Measurements from ENCODE around the gene POU3F1. TPM values are rescaled to one million over a fixed set of nuclear protein-coding genes. Genes with fewer than 3 reads are reported as not detected.

The POU3F1 gene
- total RNA-seq, 1 donor: 0.10 TPM

GRCh38 chr1:38062361-38063288, 16.0 kb upstream of the POU3F1 start:
- Histone ChIP-seq H3K4me1 (ENCODE audit: insufficient read depth, low read length) (no peaks in the 10 kb centered on the region), H3K27me3 (ENCODE audit: insufficient read depth, low read length) (no peaks in the 10 kb centered on the region), H3K9me3 (ENCODE audit: low read depth, low read length) (no peaks in the 10 kb centered on the region), H3K4me3 (ENCODE audit: low read length) (no peak overlapping the region)

- Histone ChIP-seq H3K4me1 (ENCODE audit: insufficient read depth, low read length) (no peaks in the 10 kb centered on the region), H3K4me3 (ENCODE audit: low read length) (no peak overlapping the region), H3K9me3 (ENCODE audit: low read depth, low read length) (no peaks in the 10 kb centered on the region), H3K27me3 (ENCODE audit: insufficient read depth, low read length) (no peaks in the 10 kb centered on the region)
Observed at GRCh38 chr1:38061883-38062328, 15.3 kb upstream of the POU3F1 start.

GRCh38 chr1:38061290-38061689, 14.7 kb upstream of the POU3F1 start:
- Histone ChIP-seq H3K4me1 (ENCODE audit: insufficient read depth, low read length) (no peaks in the 10 kb centered on the region), H3K27me3 (ENCODE audit: insufficient read depth, low read length) (no peaks in the 10 kb centered on the region), H3K4me3 (ENCODE audit: low read length) (no peak overlapping the region), H3K9me3 (ENCODE audit: low read depth, low read length) (no peaks in the 10 kb centered on the region)

- H3K9me3 ChIP-seq (ENCODE audit: low read depth, low read length): no peaks in the 10 kb centered on the region
Observed at GRCh38 chr1:38060498-38060897, 13.9 kb upstream of the POU3F1 start.

GRCh38 chr1:38059635-38060250, 13.2 kb upstream of the POU3F1 start:
- no peaks in the 10 kb centered on the region for H3K9me3 ChIP-seq (ENCODE audit: low read depth, low read length)
- no peaks in the 10 kb centered on the region for H3K27me3 ChIP-seq (ENCODE audit: insufficient read depth, low read length)
- no peaks in the 10 kb centered on the region for H3K4me1 ChIP-seq (ENCODE audit: insufficient read depth, low read length)
- H3K4me3 ChIP-seq (ENCODE audit: low read length): no peak overlapping the region

More at GRCh38 chr1:38060498-38060897, 13.9 kb upstream of the POU3F1 start:
- Histone ChIP-seq H3K27me3 (ENCODE audit: insufficient read depth, low read length) (no peaks in the 10 kb centered on the region), H3K4me3 (ENCODE audit: low read length) (no peak overlapping the region), H3K4me1 (ENCODE audit: insufficient read depth, low read length) (no peaks in the 10 kb centered on the region)

GRCh38 chr1:38055965-38056364, 9.4 kb upstream of the POU3F1 start:
- Histone ChIP-seq H3K27me3 (ENCODE audit: insufficient read depth, low read length) (no peaks in the 10 kb centered on the region), H3K4me3 (ENCODE audit: low read length) (no peak overlapping the region), H3K9me3 (ENCODE audit: low read depth, low read length) (no peaks in the 10 kb centered on the region)

GRCh38 chr1:38055398-38055797, 8.8 kb upstream of the POU3F1 start:
- H3K4me1 ChIP-seq (ENCODE audit: insufficient read depth, low read length): no peaks in the 10 kb centered on the region
- no peaks in the 10 kb centered on the region for H3K9me3 ChIP-seq (ENCODE audit: low read depth, low read length)
- H3K4me3 ChIP-seq (ENCODE audit: low read length): no peak overlapping the region

More at GRCh38 chr1:38055965-38056364, 9.4 kb upstream of the POU3F1 start:
- H3K4me1 ChIP-seq (ENCODE audit: insufficient read depth, low read length): no peaks in the 10 kb centered on the region

GRCh38 chr1:38053416-38054091, 7.0 kb upstream of the POU3F1 start:
- H3K9me3 ChIP-seq (ENCODE audit: low read depth, low read length): no peaks in the 10 kb centered on the region
- H3K27me3 ChIP-seq (ENCODE audit: insufficient read depth, low read length): no peaks in the 10 kb centered on the region
- H3K4me1 ChIP-seq (ENCODE audit: insufficient read depth, low read length): no peaks in the 10 kb centered on the region
- H3K4me3 ChIP-seq (ENCODE audit: low read length): no peak overlapping the region

More at GRCh38 chr1:38055398-38055797, 8.8 kb upstream of the POU3F1 start:
- no peaks in the 10 kb centered on the region for H3K27me3 ChIP-seq (ENCODE audit: insufficient read depth, low read length)

- Histone ChIP-seq H3K4me3 (ENCODE audit: low read length) (no peak overlapping the region), H3K4me1 (ENCODE audit: insufficient read depth, low read length) (no peaks in the 10 kb centered on the region), H3K27me3 (ENCODE audit: insufficient read depth, low read length) (peaks cover 7% of the 10 kb centered on the region), H3K9me3 (ENCODE audit: low read depth, low read length) (no peaks in the 10 kb centered on the region)
Observed at GRCh38 chr1:38052750-38053415, 6.3 kb upstream of the POU3F1 start.

- Histone ChIP-seq H3K27me3 (ENCODE audit: insufficient read depth, low read length) (peaks cover 12% of the 10 kb centered on the region), H3K4me3 (ENCODE audit: low read length) (no peak overlapping the region), H3K4me1 (ENCODE audit: insufficient read depth, low read length) (no peaks in the 10 kb centered on the region), H3K9me3 (ENCODE audit: low read depth, low read length) (no peaks in the 10 kb centered on the region)
Observed at GRCh38 chr1:38051079-38051543, 4.5 kb upstream of the POU3F1 start.

- H3K4me1 ChIP-seq (ENCODE audit: insufficient read depth, low read length): peaks cover 3% of the 10 kb centered on the region
- no peak overlapping the region for H3K4me3 ChIP-seq (ENCODE audit: low read length)
- H3K9me3 ChIP-seq (ENCODE audit: low read depth, low read length): no peaks in the 10 kb centered on the region
- H3K27me3 ChIP-seq (ENCODE audit: insufficient read depth, low read length): peaks cover 14% of the 10 kb centered on the region
Observed at GRCh38 chr1:38050397-38051078, 3.9 kb upstream of the POU3F1 start.

- Histone ChIP-seq H3K4me3 (ENCODE audit: low read length) (no peak overlapping the region), H3K9me3 (ENCODE audit: low read depth, low read length) (no peaks in the 10 kb centered on the region), H3K4me1 (ENCODE audit: insufficient read depth, low read length) (peaks cover 17% of the 10 kb centered on the region), H3K27me3 (ENCODE audit: insufficient read depth, low read length) (peaks cover 37% of the 10 kb centered on the region)
Observed at GRCh38 chr1:38047603-38048141, 1.1 kb upstream of the POU3F1 start.

- Histone ChIP-seq H3K27me3 (ENCODE audit: insufficient read depth, low read length) (peaks cover 43% of the 10 kb centered on the region), H3K9me3 (ENCODE audit: low read depth, low read length) (no peaks in the 10 kb centered on the region), H3K4me1 (ENCODE audit: insufficient read depth, low read length) (peaks cover 17% of the 10 kb centered on the region), H3K4me3 (ENCODE audit: low read length) (peak overlapping the region; percentile 20)
Observed at GRCh38 chr1:38046884-38047602, 450 bp upstream of the POU3F1 start.
